BLaER1 (cell line): Measurements from ENCODE around the gene TJP2.

Experiments used
- H3K27ac ChIP-seq: shearing (Covaris generic); formaldehyde crosslinking; 2 replicates; pipeline ENCODE4 v1.8.1; 2022
- H3K27me3 ChIP-seq: shearing (Covaris generic); formaldehyde crosslinking; 2 replicates; pipeline ENCODE4 v1.8.1; 2022
- H3K36me3 ChIP-seq: shearing (Covaris generic); formaldehyde crosslinking; 2 replicates; pipeline ENCODE4 v1.8.1; 2022
- H3K4me1 ChIP-seq: shearing (Covaris generic); formaldehyde crosslinking; 2 replicates; pipeline ENCODE4 v1.8.1; 2022
- H3K4me2 ChIP-seq: shearing (Covaris generic); formaldehyde crosslinking; 2 replicates; pipeline ENCODE4 v1.8.1; 2022
- H3K4me3 ChIP-seq: shearing (Covaris generic); formaldehyde crosslinking; 2 replicates; pipeline ENCODE4 v1.8.1; 2022
- H3K9ac ChIP-seq: shearing (Covaris generic); formaldehyde crosslinking; 2 replicates; pipeline ENCODE4 v1.8.1; 2022
- H3K9me3 ChIP-seq: shearing (Covaris generic); formaldehyde crosslinking; 2 replicates; pipeline ENCODE4 v1.8.1; 2022
- H4K20me1 ChIP-seq: shearing (Covaris generic); formaldehyde crosslinking; 2 replicates; pipeline ENCODE4 v1.8.1; 2022
- Cebpa-rat ChIP-seq: shearing (Covaris generic); IDR thresholded peaks from 2 replicates; pipeline ENCODE4 v1.8.1; 2022

Gene TJP2

DNA sequence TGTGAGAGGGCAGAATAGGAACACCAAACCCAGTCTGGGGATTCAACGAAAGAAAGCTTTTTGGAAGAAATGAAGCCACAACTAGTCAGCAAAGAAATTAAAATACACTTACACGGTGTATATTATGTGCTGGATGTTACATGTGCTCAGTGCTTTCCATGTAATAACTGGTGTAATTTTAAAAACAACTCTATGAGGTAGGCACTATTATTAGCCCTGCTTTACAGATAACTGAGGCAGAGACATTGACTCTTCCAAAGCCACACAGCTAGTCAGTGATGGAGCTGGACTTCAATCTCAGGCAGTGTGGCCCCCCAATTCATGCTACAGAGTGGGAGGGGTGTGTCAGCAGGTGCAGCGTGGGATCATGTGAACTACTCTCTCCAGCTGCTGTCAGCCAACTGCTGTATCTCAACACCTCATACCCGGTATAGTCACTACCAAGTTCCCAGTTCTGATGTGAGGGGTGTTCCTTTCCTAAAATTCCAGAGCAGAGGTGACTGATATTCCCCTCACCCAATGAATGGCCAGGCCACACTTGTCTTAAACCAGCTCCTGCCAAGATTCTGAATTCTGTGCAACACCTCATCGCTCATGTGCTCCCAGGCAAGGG lies 33.8 kb upstream of the TJP2 start:
- H3K9ac ChIP-seq = no peak overlapping the region
- no peak overlapping the region for H3K4me3 ChIP-seq
- no peaks in the 10 kb centered on the region for H3K9me3 ChIP-seq
- H3K36me3 ChIP-seq = peaks cover 13% of the 10 kb centered on the region; the same call in 1 of the 2 replicates
- TF ChIP-seq Cebpa-rat = no peak
- H4K20me1 ChIP-seq = no peaks in the 10 kb centered on the region
- H3K4me1 ChIP-seq = no peaks in the 10 kb centered on the region
- H3K27me3 ChIP-seq = no peaks in the 10 kb centered on the region
- H3K4me2 ChIP-seq = no peak overlapping the region
- H3K27ac ChIP-seq = no peak overlapping the region

GRCh38 chr9:69141851-69142250 lies 32.2 kb upstream of the TJP2 start:
- Histone ChIP-seq H3K27me3 (no peaks in the 10 kb centered on the region), H4K20me1 (no peaks in the 10 kb centered on the region), H3K4me1 (no peaks in the 10 kb centered on the region), H3K36me3 (peaks cover 13% of the 10 kb centered on the region; the same call in 1 of the 2 replicates), H3K27ac (no peak overlapping the region), H3K9ac (no peak overlapping the region), H3K4me3 (no peak overlapping the region), H3K4me2 (no peak overlapping the region), H3K9me3 (no peaks in the 10 kb centered on the region)
- TF ChIP-seq Cebpa-rat = no peak

GRCh38 chr9:69143291-69143690 lies 30.8 kb upstream of the TJP2 start:
- Histone ChIP-seq H3K9me3 (no peaks in the 10 kb centered on the region), H4K20me1 (no peaks in the 10 kb centered on the region), H3K4me1 (no peaks in the 10 kb centered on the region), H3K36me3 (peaks cover 3% of the 10 kb centered on the region; the same call in 1 of the 2 replicates), H3K4me3 (no peak overlapping the region), H3K27me3 (no peaks in the 10 kb centered on the region), H3K4me2 (no peak overlapping the region), H3K27ac (no peak overlapping the region), H3K9ac (no peak overlapping the region)
- no peak for TF ChIP-seq Cebpa-rat

DNA sequence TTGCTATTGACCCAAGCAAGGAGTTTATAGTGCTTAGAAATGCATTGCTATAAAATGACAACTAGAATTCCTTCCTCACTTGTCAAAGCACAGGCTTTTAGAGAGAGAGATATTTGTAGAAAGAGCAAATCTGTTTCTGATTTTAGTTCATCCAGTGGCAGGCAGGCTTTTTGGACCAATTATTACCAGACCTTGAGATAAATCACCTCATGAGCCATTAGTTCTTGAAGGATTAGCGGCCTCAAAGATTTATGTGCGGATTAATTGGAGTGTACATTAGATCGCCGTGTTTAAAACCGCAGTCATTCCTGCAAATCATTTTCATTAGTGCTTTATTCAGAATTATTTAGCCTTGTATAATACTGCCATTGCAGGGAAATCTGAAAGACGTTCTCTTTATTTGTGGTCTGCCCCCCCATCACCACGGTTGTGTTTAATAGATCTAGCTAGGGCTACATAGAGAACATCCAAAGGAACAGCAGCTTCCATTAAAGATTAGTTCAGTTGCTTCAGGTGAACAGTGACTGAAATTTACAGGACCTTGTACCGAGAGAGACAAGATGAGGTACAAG lies 28.8 kb upstream of the TJP2 start:
- H3K9me3 ChIP-seq = no peaks in the 10 kb centered on the region
- H4K20me1 ChIP-seq = no peaks in the 10 kb centered on the region
- no peak for TF ChIP-seq Cebpa-rat
- H3K4me1 ChIP-seq = no peaks in the 10 kb centered on the region
- no peak overlapping the region for H3K9ac ChIP-seq
- 0 out of 2 replicates have a peak, but pooled peaks cover under 1% of the 10 kb centered on the region for H3K36me3 ChIP-seq
- no peak overlapping the region for H3K27ac ChIP-seq
- no peaks in the 10 kb centered on the region for H3K27me3 ChIP-seq
- no peak overlapping the region for H3K4me2 ChIP-seq
- no peak overlapping the region for H3K4me3 ChIP-seq

DNA sequence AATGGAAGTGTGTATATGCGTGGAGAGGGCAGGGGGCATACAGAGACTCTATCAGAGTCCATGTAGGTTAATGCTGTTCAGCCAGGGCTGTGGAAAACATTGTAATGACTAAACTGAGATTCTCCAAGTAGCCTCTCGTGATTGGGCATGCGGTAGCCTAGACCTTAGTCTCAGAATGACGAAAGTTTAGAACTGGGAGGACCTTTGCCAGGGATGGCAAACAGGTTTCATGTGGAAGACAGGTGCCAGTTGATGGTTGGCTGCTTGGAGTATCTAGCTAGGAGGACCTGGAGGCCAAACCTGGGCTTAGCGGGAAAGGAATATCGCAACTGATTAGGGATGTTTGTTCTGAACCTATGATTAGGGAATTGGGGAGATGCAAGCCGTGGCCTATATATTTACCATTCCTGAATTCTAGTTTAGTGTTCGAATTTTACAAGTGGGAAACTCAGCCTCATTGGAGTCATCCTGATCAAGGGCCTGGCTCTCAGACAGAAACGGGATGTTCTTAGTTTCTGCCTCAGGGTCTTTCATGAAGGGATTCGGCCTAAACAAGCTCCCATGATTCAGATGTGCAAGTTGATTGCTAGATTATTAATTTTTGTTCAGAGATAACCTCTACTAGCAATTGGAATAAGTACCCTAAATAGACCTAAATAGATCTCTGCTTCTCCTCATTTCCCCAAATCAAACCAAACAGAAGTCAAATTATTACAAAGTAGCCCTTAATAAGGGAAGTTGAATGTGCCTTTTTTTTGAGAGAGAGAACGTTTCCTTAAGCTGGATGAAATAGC lies 26.8 kb upstream of the TJP2 start:
- no peak overlapping the region for H3K27ac ChIP-seq

GRCh38 chr9:69149321-69149807 lies 24.7 kb upstream of the TJP2 start:
- no peak overlapping the region for H3K4me2 ChIP-seq
- H3K4me3 ChIP-seq = no peak overlapping the region
- no peaks in the 10 kb centered on the region for H4K20me1 ChIP-seq
- H3K36me3 ChIP-seq = peaks cover 19% of the 10 kb centered on the region
- H3K9me3 ChIP-seq = no peaks in the 10 kb centered on the region
- H3K27me3 ChIP-seq = no peaks in the 10 kb centered on the region
- H3K4me1 ChIP-seq = peaks cover 15% of the 10 kb centered on the region
- no peak overlapping the region for H3K9ac ChIP-seq
- no peak for TF ChIP-seq Cebpa-rat
- H3K27ac ChIP-seq = no peak overlapping the region

More for the DNA sequence above, 26.8 kb upstream of the TJP2 start:
- Histone ChIP-seq H3K9ac (no peak overlapping the region), H3K9me3 (no peaks in the 10 kb centered on the region), H3K4me3 (no peak overlapping the region), H3K4me1 (peaks cover 3% of the 10 kb centered on the region), H3K4me2 (no peak overlapping the region), H3K36me3 (0 out of 2 replicates have a peak, but pooled peaks cover 4% of the 10 kb centered on the region), H3K27me3 (no peaks in the 10 kb centered on the region), H4K20me1 (no peaks in the 10 kb centered on the region)
- TF ChIP-seq Cebpa-rat = no peak

- TF ChIP-seq Cebpa-rat = no peak
- H3K27me3 ChIP-seq = no peaks in the 10 kb centered on the region
- H3K27ac ChIP-seq = no peak overlapping the region
- H3K4me3 ChIP-seq = no peak overlapping the region
- no peaks in the 10 kb centered on the region for H4K20me1 ChIP-seq
- H3K36me3 ChIP-seq = peaks cover 30% of the 10 kb centered on the region
- H3K9ac ChIP-seq = no peak overlapping the region
- H3K4me2 ChIP-seq = no peak overlapping the region
- peaks cover 15% of the 10 kb centered on the region for H3K4me1 ChIP-seq
- H3K9me3 ChIP-seq = no peaks in the 10 kb centered on the region
Observed at GRCh38 chr9:69151506-69151905, 22.6 kb upstream of the TJP2 start.

DNA sequence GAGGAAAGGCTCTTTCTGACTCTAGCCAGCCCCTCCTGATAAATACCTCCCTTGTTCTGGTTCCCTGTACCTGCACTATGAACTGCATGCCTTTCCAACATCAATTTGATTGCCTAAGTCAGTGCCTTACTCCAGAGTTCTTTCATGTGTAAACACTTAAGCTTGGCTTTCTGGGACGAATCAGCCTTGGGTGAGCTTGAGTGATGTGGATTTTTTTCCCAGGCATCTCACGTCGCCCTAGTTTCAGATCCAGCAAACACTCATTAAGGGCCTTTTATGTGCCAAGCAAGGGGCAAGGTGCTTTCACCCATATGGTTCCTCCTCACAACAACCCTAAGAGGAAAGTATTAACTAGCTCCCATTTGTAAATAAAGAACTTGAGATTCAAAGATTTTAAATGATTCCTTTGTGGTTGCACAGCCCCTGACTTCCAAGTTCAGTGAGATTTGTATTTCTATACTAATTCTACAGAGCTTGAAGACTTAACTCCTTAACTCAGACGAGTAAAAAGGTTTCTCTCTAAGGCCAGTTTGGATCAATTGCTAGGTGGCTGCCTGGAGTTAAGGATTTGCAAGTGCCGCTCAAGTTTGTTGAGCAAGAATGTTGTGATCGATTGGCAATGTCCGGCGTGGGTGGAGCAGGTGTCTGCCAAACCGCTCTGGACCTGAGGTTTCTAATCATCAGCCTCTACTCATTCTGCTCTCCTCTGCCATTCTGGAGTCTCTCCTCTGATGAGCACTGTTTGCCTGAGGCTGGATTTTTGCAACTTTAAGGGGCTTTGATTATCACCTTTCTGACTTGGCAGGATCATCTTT lies 20.2 kb upstream of the TJP2 start:
- Histone ChIP-seq H3K4me1 (peaks cover 15% of the 10 kb centered on the region), H4K20me1 (no peaks in the 10 kb centered on the region), H3K4me2 (no peak overlapping the region)

GRCh38 chr9:69155341-69156030 lies 18.6 kb upstream of the TJP2 start:
- Histone ChIP-seq H3K4me1 (peaks cover 15% of the 10 kb centered on the region), H3K4me2 (no peak overlapping the region), H3K36me3 (peaks cover 31% of the 10 kb centered on the region), H3K9ac (no peak overlapping the region), H3K4me3 (no peak overlapping the region), H3K27ac (no peak overlapping the region), H4K20me1 (no peaks in the 10 kb centered on the region), H3K9me3 (peaks cover 4% of the 10 kb centered on the region; the same call in 1 of the 2 replicates), H3K27me3 (no peaks in the 10 kb centered on the region)
- TF ChIP-seq Cebpa-rat = no peak

More for the DNA sequence above, 20.2 kb upstream of the TJP2 start:
- peaks cover 30% of the 10 kb centered on the region for H3K36me3 ChIP-seq
- H3K4me3 ChIP-seq = no peak overlapping the region
- no peaks in the 10 kb centered on the region for H3K27me3 ChIP-seq
- H3K9ac ChIP-seq = no peak overlapping the region
- TF ChIP-seq Cebpa-rat = no peak
- H3K27ac ChIP-seq = no peak overlapping the region
- no peaks in the 10 kb centered on the region for H3K9me3 ChIP-seq
